Heart right ventricle (tissue), 16 donors: Measurements from ENCODE around the gene BTBD2. TPM values are rescaled to one million over a fixed set of nuclear protein-coding genes. Genes with fewer than 3 reads are reported as not detected.
A peak's percentile ranks its signal among the peaks of the same experiment; 100 is the strongest.

Source experiments
- ATAC-seq, 8 donors: fragments of 200-7000 bp; cut with Tn5 transposase; one replicate each; pipeline ENCODE4 v1.9.1; 2020; ENCODE audit warnings: mild to moderate bottlenecking in 8 of 8, moderate library complexity in 8 of 8, moderate number of reproducible peaks in 1 of 8
- DNase-seq, 2 donors: peaks; one replicate each; pipeline ENCODE4 v3.0.0-alpha.2; 2020
- H3K27ac ChIP-seq, 10 donors: fragments of 200-600 bp; sonication (generic) in 2 of 10; one replicate each; pipeline versions ENCODE4 v1.5.0 to v1.8.0; 2020 to 2022; ENCODE audit warnings: mild to moderate bottlenecking in 3 of 10
- H3K27me3 ChIP-seq, 7 donors: fragments of 200-600 bp; one replicate each; pipeline ENCODE4 v1.8.0; 2021 to 2022; ENCODE audit warnings: mild to moderate bottlenecking in 2 of 7
- H3K36me3 ChIP-seq, 9 donors: fragments of 200-600 bp; sonication (generic) in 1 of 9; one replicate each; pipeline versions ENCODE4 v1.5.0 to v1.8.0; 2020 to 2022; ENCODE audit warnings: mild to moderate bottlenecking in 2 of 9
- H3K4me1 ChIP-seq, 9 donors: fragments of 200-600 bp; sonication (generic) in 1 of 9; one replicate each; pipeline versions ENCODE4 v1.5.0 to v1.8.0; 2020 to 2022; ENCODE audit warnings: mild to moderate bottlenecking in 4 of 9
- H3K4me3 ChIP-seq, 10 donors: fragments of 200-600 bp; sonication (generic) in 2 of 10; one replicate each; pipeline versions ENCODE4 v1.5.0 to v1.8.0; 2020 to 2022; ENCODE audit warnings: mild to moderate bottlenecking in 7 of 10, moderate library complexity in 2 of 10
- H3K9me3 ChIP-seq, 11 donors: fragments of 200-600 bp in 10 of 11; sonication (generic) in 2 of 11; one replicate each; pipeline versions ENCODE4 v1.5.0 to v1.8.0; 2013 to 2022; ENCODE audit warnings: mild to moderate bottlenecking in 2 of 11, control low read depth in 1 of 11, moderate library complexity in 1 of 11
- CTCF ChIP-seq, 9 donors: fragments of 200-600 bp; sonication (generic) in 2 of 9; IDR thresholded peaks; one replicate each; pipeline versions ENCODE4 v1.5.0 to v1.8.0; 2021 to 2022; ENCODE audit warnings: antibody characterized with exemption in 9 of 9, mild to moderate bottlenecking in 5 of 9, moderate library complexity in 1 of 9
- WGBS, 2 donors: extraction: QIAGEN DNeasy Blood & Tissue Kit; methylation state at CpG; one replicate each; pipeline ENCODE4 v1.1.7; 2013; ENCODE audit warnings: inconsistent platforms in 1 of 2; 5-methylcytosine and 5-hydroxymethylcytosine counted together
- intact Hi-C, 10 donors: fragments of 100-400 bp; cut with DNase I; formaldehyde crosslinking; loops; one replicate each; pipeline versions ENCODE4 v1.11.1 to v1.14.2; 2022
- polyA plus RNA-seq, 2 donors: library from polyadenylated mRNA; stranded (reverse); fragments of 200-250 nt; gene quantifications; one replicate each; pipeline ENCODE4 v1.2.3, GENCODE V29; 2013
- total RNA-seq, 10 donors: library from RNA; stranded (reverse); fragmentation: NEBNext Ultra II Directional in 3 of 10; extraction: Animal tissue kit (Norgen Biotek cat#: 25700) in 3 of 10; gene quantifications; one replicate each; pipeline versions ENCODE4 v1.2.1 to v1.2.4, GENCODE V29; 2021 to 2023
- donor health status: Arrhythmogenic right ventricular cardiomyopathy.
- donor health status: ischemic (EF 13 %, LVEDD 7.1; RV severe dilation, severe dysfunction).
- donor health status: healthy with polysubstance abuse.
- donor health status: DM: no; HTN: yes; CAD: no.
- donor health status: DM: no; HTN: no; CAD: no.
- donor health status: ischemic (EF 25% LVEDD 6.9; RV normal size, moderate dysfunction).
- donor health status: ischemic (EF 25% LVEDD 5.7; RV mildly dilated, moderate dysfunction).
- donor health status: healthy.
- donor health status: DM: yes; HTN: yes; CAD: no.
- donor health status: Ischemic cardiomyopathy.
- donor health status: ischemic (EF 35%, LVEDD 5.7; RV mildly dilated, moderate dysfunction).
- donor health status: nonischemic (EF 11% LVEDD 7.7; RV severe dilation, severe dysfunction).
- donor health status: DM: yes; HTN: yes; CAD: no.
- donor health status: PGD.
- donor health status: ischemic (EF 29% LVEDD 5.4; RV normal size, mild dysfunction).
- donor health status: nonischemic (EF 23%, LVEDD 6.1; RV moderate dilation, normal function).

The BTBD2 gene
- total and polyA plus RNA-seq, 12 donors = 42.8 to 70.4 (median 55.8) TPM

GRCh38 chr19:1941146-1942077 lies 74.1 kb downstream of the BTBD2 start, which contains the start of gene CSNK1G2:
TSS of gene CSNK1G2 (plus strand) at chr19:1941172. CDS start at chr19:1969773, 28,601 bp downstream.
- Histone ChIP-seq H3K27me3 (no peaks in the 10 kb centered on the region), H3K27ac (peak within 1 kb of the TSS; percentile 95 to 100 (median 99)), H3K4me1 (peaks cover 9 to 49% (median 36%) of the 10 kb centered on the region in 9 donors), H3K9me3 (no peaks in the 10 kb centered on the region), H3K36me3 (no peaks in the 10 kb centered on the region), H3K4me3 (peak within 1 kb of the TSS; percentile 55 to 91 (median 72))
- DNase-seq (no peak), ATAC-seq (peak in 2 of 8 donors; percentile 0 to 4)
- peak in 1 of 9 donors; percentile 36 for TF ChIP-seq CTCF (IDR thresholded peaks at IDR 0.05)
- WGBS, 2 donors = 0% methylated on average over 69 to 97 of the region's 97 CpGs
- intact Hi-C loops = no loop called here

GRCh38 chr19:1938071-1938470 lies 77.4 kb downstream of the BTBD2 start:
- Histone ChIP-seq H3K9me3 (peaks cover 0 to 9% (median 0%) of the 10 kb centered on the region in 11 donors), H3K4me3 (no peak overlapping the region), H3K4me1 (peaks cover 6 to 38% (median 28%) of the 10 kb centered on the region in 9 donors), H3K36me3 (no peaks in the 10 kb centered on the region), H3K27ac (no peak overlapping the region), H3K27me3 (no peaks in the 10 kb centered on the region)
- no peak for TF ChIP-seq CTCF (IDR thresholded peaks at IDR 0.05)
- ATAC-seq (no peak), DNase-seq (no peak)
- WGBS, 2 donors = 82 to 84% methylated on average over 7 of the region's 7 CpGs
- intact Hi-C loops = loop anchor here in 3 of 10 donors (5.0 to 10.0 kb wide), 3 partner anchors 71 to 1567 kb away; partner anchors contain the start of genes BTBD2 (in 1 of the 3), DOHH (in 1 of the 3) and FZR1 (in 1 of the 3)

- WGBS, 2 donors = 89% methylated on average over 24 of the region's 24 CpGs
- no peak for DNase-seq
- intact Hi-C loops = loop anchor here in 3 of 10 donors (5.0 to 10.0 kb wide), 3 partner anchors 70 to 1568 kb away; partner anchors contain the start of genes BTBD2 (in 1 of the 3), DOHH (in 1 of the 3) and FZR1 (in 1 of the 3)
- TF ChIP-seq CTCF (IDR thresholded peaks at IDR 0.05) = no peak
- ATAC-seq = no peak
- H3K4me3 ChIP-seq = no peak overlapping the region
- H3K9me3 ChIP-seq = peaks cover 0 to 9% (median 0%) of the 10 kb centered on the region in 11 donors
- no peak overlapping the region for H3K27ac ChIP-seq
- H3K36me3 ChIP-seq = no peaks in the 10 kb centered on the region
- H3K27me3 ChIP-seq = no peaks in the 10 kb centered on the region
- peaks cover 0 to 28% (median 19%) of the 10 kb centered on the region in 9 donors for H3K4me1 ChIP-seq
Observed at GRCh38 chr19:1936916-1937610, 78.5 kb downstream of the BTBD2 start.

- Histone ChIP-seq H3K4me3 (no peak overlapping the region), H3K36me3 (no peaks in the 10 kb centered on the region), H3K4me1 (peaks cover 0 to 25% (median 19%) of the 10 kb centered on the region in 9 donors), H3K27me3 (no peaks in the 10 kb centered on the region), H3K27ac (peak overlapping the region in 1 of 10 donors; percentile 59), H3K9me3 (peaks cover 0 to 9% (median 0%) of the 10 kb centered on the region in 11 donors)
- no peak for TF ChIP-seq CTCF (IDR thresholded peaks at IDR 0.05)
- 79 to 80% methylated on average over 3 of the region's 3 CpGs for WGBS, 2 donors
- no peak for ATAC-seq
- DNase-seq = no peak
- intact Hi-C loops = loop anchor here in 3 of 10 donors (5.0 to 10.0 kb wide), 3 partner anchors 69 to 1568 kb away; partner anchors contain the start of genes BTBD2 (in 1 of the 3), DOHH (in 1 of the 3) and FZR1 (in 1 of the 3)
Observed at GRCh38 chr19:1936430-1936829, 79.1 kb downstream of the BTBD2 start.
